Measurements from ENCODE around the gene DNAI4. TPM values are rescaled to one million over a fixed set of nuclear protein-coding genes. Genes with fewer than 3 reads are reported as not detected.

The DNAI4 gene
- total and polyA plus RNA-seq, 9 of the 15 experiments (the other 6 are each of a cell fraction or from before 2014, with no cell fraction given), result 0.57 to 4.8 (median 2.6) TPM; not detected in 1

DNA sequence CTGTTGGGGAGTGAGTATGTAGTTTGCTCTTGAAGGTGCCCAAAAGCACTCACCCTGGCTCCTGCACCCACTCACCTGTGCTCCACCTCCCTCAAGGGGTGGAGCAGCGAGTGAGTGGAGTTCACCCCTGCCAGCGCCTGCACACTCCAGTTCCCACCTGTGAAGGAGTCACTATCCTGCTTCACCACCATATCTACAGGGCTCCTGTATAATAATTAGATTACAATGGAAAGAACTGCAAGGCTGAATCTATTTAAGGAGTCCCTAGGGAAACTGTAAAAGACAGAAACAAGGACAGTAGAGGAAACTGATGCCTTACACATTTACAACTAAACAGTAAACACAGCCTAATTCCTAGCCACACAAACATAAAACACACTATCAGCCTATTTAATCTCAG lies 4.1 kb downstream of the DNAI4 start:
- Histone ChIP-seq H3K4me3 (no peak overlapping the region), H3K27me3 (ENCODE audit: control insufficient read depth in 2 of 2, insufficient read depth in 2 of 2, low read length in 2 of 2) (no peaks in the 10 kb centered on the region), H3K4me1 (replicated peaks in 1 of 2; ENCODE audit: control insufficient read depth in 2 of 2, insufficient read depth in 2 of 2, low read length in 2 of 2) (peaks cover 0 to 15% of the 10 kb centered on the region in 2 experiments; a peak in 2 of 5 replicates), H3K36me3 (ENCODE audit: control insufficient read depth, insufficient read depth, low read length) (peaks cover 3% of the 10 kb centered on the region; the same call in 1 of the 3 replicates), H4K20me1 (replicated peaks; ENCODE audit: control insufficient read depth, insufficient read depth, low read length) (no peaks in the 10 kb centered on the region), H3K9me1 (ENCODE audit: control insufficient read depth, insufficient read depth, low read length) (no peaks in the 10 kb centered on the region), H3K27ac (ENCODE audit: extremely low read depth, low read depth, low read length) (no peak overlapping the region), H3K9ac (ENCODE audit: insufficient read depth in 1 of 2, low read depth in 2 of 2, low read length in 2 of 2) (no peak overlapping the region), H3K9me3 (replicated peaks; ENCODE audit: control insufficient read depth, insufficient read depth, low read depth, low read length) (peaks cover 4% of the 10 kb centered on the region), H2AFZ (ENCODE audit: low read depth, low read length) (no peak overlapping the region), H3K4me2 (ENCODE audit: insufficient read depth, low read length) (no peak overlapping the region), H3K79me2 (ENCODE audit: control insufficient read depth, insufficient read depth, low read length) (peaks cover 27% of the 10 kb centered on the region)
- ChIA-PET CTCF (ENCODE audit: low intra/inter-chr PET ratio) (no interaction called here), POLR2A (no interaction called here)
- no peak for ATAC-seq
- intact Hi-C loops (cut with micrococcal nuclease) (loop anchor here (5.0 kb wide), 1 partner anchor 58 kb away; no protein-coding TSS in a partner anchor), in situ Hi-C loops (cut with MboI) (no loop called here)
- DNase-seq (ENCODE audit: extremely low read depth in 1 of 4, low spot score in 3 of 4), result no peak
- 100% methylated on average over 2 of the region's 2 CpGs for WGBS (ENCODE audit: insufficient coverage, low coverage, missing lambda C conversion rate)
- no peak for FAIRE-seq
- no TSS peak for BruUV-seq (replicated peaks)
- TF ChIP-seq, protein P1, sequence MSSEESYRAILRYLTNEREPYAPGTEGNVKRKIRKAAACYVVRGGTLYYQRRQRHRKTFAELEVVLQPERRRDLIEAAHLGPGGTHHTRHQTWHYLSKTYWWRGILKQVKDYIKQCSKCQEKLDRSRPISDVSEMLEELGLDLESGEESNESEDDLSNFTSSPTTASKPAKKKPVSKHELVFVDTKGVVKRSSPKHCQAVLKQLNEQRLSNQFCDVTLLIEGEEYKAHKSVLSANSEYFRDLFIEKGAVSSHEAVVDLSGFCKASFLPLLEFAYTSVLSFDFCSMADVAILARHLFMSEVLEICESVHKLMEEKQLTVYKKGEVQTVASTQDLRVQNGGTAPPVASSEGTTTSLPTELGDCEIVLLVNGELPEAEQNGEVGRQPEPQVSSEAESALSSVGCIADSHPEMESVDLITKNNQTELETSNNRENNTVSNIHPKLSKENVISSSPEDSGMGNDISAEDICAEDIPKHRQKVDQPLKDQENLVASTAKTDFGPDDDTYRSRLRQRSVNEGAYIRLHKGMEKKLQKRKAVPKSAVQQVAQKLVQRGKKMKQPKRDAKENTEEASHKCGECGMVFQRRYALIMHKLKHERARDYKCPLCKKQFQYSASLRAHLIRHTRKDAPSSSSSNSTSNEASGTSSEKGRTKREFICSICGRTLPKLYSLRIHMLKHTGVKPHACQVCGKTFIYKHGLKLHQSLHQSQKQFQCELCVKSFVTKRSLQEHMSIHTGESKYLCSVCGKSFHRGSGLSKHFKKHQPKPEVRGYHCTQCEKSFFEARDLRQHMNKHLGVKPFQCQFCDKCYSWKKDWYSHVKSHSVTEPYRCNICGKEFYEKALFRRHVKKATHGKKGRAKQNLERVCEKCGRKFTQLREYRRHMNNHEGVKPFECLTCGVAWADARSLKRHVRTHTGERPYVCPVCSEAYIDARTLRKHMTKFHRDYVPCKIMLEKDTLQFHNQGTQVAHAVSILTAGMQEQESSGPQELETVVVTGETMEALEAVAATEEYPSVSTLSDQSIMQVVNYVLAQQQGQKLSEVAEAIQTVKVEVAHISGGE (CRISPR knock-in tag; IDR thresholded peaks at IDR 0.05), result no peak
- TF ChIP-seq, protein P2, sequence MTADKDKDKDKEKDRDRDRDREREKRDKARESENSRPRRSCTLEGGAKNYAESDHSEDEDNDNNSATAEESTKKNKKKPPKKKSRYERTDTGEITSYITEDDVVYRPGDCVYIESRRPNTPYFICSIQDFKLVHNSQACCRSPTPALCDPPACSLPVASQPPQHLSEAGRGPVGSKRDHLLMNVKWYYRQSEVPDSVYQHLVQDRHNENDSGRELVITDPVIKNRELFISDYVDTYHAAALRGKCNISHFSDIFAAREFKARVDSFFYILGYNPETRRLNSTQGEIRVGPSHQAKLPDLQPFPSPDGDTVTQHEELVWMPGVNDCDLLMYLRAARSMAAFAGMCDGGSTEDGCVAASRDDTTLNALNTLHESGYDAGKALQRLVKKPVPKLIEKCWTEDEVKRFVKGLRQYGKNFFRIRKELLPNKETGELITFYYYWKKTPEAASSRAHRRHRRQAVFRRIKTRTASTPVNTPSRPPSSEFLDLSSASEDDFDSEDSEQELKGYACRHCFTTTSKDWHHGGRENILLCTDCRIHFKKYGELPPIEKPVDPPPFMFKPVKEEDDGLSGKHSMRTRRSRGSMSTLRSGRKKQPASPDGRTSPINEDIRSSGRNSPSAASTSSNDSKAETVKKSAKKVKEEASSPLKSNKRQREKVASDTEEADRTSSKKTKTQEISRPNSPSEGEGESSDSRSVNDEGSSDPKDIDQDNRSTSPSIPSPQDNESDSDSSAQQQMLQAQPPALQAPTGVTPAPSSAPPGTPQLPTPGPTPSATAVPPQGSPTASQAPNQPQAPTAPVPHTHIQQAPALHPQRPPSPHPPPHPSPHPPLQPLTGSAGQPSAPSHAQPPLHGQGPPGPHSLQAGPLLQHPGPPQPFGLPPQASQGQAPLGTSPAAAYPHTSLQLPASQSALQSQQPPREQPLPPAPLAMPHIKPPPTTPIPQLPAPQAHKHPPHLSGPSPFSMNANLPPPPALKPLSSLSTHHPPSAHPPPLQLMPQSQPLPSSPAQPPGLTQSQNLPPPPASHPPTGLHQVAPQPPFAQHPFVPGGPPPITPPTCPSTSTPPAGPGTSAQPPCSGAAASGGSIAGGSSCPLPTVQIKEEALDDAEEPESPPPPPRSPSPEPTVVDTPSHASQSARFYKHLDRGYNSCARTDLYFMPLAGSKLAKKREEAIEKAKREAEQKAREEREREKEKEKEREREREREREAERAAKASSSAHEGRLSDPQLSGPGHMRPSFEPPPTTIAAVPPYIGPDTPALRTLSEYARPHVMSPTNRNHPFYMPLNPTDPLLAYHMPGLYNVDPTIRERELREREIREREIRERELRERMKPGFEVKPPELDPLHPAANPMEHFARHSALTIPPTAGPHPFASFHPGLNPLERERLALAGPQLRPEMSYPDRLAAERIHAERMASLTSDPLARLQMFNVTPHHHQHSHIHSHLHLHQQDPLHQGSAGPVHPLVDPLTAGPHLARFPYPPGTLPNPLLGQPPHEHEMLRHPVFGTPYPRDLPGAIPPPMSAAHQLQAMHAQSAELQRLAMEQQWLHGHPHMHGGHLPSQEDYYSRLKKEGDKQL (CRISPR knock-in tag; IDR thresholded peaks at IDR 0.05; ENCODE audit: borderline replicate concordance), result no peak
- no peak for TF ChIP-seq PTRF (tag; IDR thresholded peaks at IDR 0.05)
- TF ChIP-seq FOS (IDR thresholded peaks at IDR 0.05; ENCODE audit: extremely low read depth, insufficient read length), result no peak
- TF ChIP-seq, protein P3, sequence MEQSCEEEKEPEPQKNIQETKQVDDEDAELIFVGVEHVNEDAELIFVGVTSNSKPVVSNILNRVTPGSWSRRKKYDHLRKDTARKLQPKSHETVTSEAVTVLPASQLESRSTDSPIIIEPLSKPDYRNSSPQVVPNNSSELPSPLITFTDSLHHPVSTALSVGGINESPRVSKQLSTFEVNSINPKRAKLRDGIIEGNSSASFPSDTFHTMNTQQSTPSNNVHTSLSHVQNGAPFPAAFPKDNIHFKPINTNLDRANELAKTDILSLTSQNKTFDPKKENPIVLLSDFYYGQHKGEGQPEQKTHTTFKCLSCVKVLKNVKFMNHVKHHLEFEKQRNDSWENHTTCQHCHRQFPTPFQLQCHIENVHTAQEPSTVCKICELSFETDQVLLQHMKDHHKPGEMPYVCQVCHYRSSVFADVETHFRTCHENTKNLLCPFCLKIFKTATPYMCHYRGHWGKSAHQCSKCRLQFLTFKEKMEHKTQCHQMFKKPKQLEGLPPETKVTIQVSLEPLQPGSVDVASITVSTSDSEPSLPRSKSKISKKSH (CRISPR knock-in tag; IDR thresholded peaks at IDR 0.05), result no peak
- TF ChIP-seq ARNT (IDR thresholded peaks at IDR 0.05), result no peak
- TF ChIP-seq RUNX1 (IDR thresholded peaks at IDR 0.05; ENCODE audit: low read depth), result no peak
- TF ChIP-seq ZNF76 (CRISPR knock-in tag; IDR thresholded peaks at IDR 0.05; ENCODE audit: borderline replicate concordance), result no peak
- TF ChIP-seq, protein P4, sequence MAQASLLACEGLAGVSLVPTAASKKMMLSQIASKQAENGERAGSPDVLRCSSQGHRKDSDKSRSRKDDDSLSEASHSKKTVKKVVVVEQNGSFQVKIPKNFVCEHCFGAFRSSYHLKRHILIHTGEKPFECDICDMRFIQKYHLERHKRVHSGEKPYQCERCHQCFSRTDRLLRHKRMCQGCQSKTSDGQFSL (CRISPR knock-in tag; IDR thresholded peaks at IDR 0.05), result no peak
- TF ChIP-seq, protein P4 (tag; IDR thresholded peaks at IDR 0.05), result no peak
